ENCODE data around the gene RGSL1.

RGSL1 gene

GRCh38 chr1:182555493-182555892, 105.5 kb downstream of the RGSL1 start:
- DNase-seq: no peak

GRCh38 chr1:182556279-182556678, 106.3 kb downstream of the RGSL1 start:
- no peak for DNase-seq

GRCh38 chr1:182560392-182560984, 110.5 kb downstream of the RGSL1 start:
- DNase-seq: no peak

- DNase-seq: no peak
Observed at GRCh38 chr1:182561456-182561855, 111.5 kb downstream of the RGSL1 start.

GRCh38 chr1:182563095-182563494, 113.1 kb downstream of the RGSL1 start:
- DNase-seq: no peak

GRCh38 chr1:182564406-182565004, 114.6 kb downstream of the RGSL1 start:
- no peak for DNase-seq

- DNase-seq: no peak
Observed at GRCh38 chr1:182565537-182565936, 115.6 kb downstream of the RGSL1 start.

GRCh38 chr1:182567629-182568028, 117.7 kb downstream of the RGSL1 start:
- no peak for DNase-seq

- DNase-seq: no peak
Observed at GRCh38 chr1:182568647-182569284, 118.8 kb downstream of the RGSL1 start.

GRCh38 chr1:182569939-182570610, 120.1 kb downstream of the RGSL1 start:
- no peak for DNase-seq

- no peak for DNase-seq
Observed at GRCh38 chr1:182570611-182570970, 120.6 kb downstream of the RGSL1 start.

- no peak for DNase-seq
Observed at GRCh38 chr1:182574156-182574555, 124.2 kb downstream of the RGSL1 start.

GRCh38 chr1:182575540-182576149, 125.7 kb downstream of the RGSL1 start:
- no peak for DNase-seq

GRCh38 chr1:182580736-182581135, 130.8 kb downstream of the RGSL1 start:
- DNase-seq: no peak

- no peak for DNase-seq
Observed at GRCh38 chr1:182584746-182585145, 134.8 kb downstream of the RGSL1 start.

GRCh38 chr1:182586380-182586779, 136.4 kb downstream of the RGSL1 start:
- DNase-seq: no peak

GRCh38 chr1:182587093-182587492, 137.1 kb downstream of the RGSL1 start:
- no peak for DNase-seq

- DNase-seq: no peak
Observed at GRCh38 chr1:182587666-182588499, 137.9 kb downstream of the RGSL1 start.

GRCh38 chr1:182588500-182589396, 138.8 kb downstream of the RGSL1 start, which contains the start of gene RNASEL:
TSS of gene RNASEL (minus strand) at chr1:182589256. CDS start at chr1:182586806, 2,450 bp downstream.
- DNase-seq: peak; percentile 58

GRCh38 chr1:182589520-182589919, 139.6 kb downstream of the RGSL1 start:
- no peak for DNase-seq

GRCh38 chr1:182589931-182590330, 140.0 kb downstream of the RGSL1 start:
- no peak for DNase-seq
